ENCODE measurements around the gene MAP1B. TPM values are rescaled to one million over a fixed set of nuclear protein-coding genes. Genes with fewer than 3 reads are reported as not detected.
A peak's percentile ranks its signal among the peaks of the same experiment; 100 is the strongest.

The MAP1B gene
- total and polyA plus RNA-seq, 9 of the 15 experiments (the other 6 are each of a cell fraction or from before 2014, with no cell fraction given): 5.2 to 66.1 (median 17.3) TPM

GRCh38 chr5:72138943-72139521, 31.8 kb downstream of the MAP1B start (continued):
- TF ChIP-seq, protein P1, sequence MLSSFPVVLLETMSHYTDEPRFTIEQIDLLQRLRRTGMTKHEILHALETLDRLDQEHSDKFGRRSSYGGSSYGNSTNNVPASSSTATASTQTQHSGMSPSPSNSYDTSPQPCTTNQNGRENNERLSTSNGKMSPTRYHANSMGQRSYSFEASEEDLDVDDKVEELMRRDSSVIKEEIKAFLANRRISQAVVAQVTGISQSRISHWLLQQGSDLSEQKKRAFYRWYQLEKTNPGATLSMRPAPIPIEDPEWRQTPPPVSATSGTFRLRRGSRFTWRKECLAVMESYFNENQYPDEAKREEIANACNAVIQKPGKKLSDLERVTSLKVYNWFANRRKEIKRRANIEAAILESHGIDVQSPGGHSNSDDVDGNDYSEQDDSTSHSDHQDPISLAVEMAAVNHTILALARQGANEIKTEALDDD (IDR thresholded peaks at IDR 0.05): peak; percentile 96
- TF ChIP-seq IFI16 (CRISPR knock-in tag; IDR thresholded peaks at IDR 0.05) (no peak), ILK (tag; IDR thresholded peaks at IDR 0.05; ENCODE audit: borderline replicate concordance, low read depth) (no peak), CBFA2T3 (IDR thresholded peaks at IDR 0.05) (peak; percentile 36), MLLT1 (IDR thresholded peaks at IDR 0.05) (peak in 1 of 2 experiments; percentile 84; a peak in 2 of 4 replicates), ARID1B (IDR thresholded peaks at IDR 0.05) (0 out of 2 replicates have a peak, but pooled peaks have one; percentile 16)

DNA sequence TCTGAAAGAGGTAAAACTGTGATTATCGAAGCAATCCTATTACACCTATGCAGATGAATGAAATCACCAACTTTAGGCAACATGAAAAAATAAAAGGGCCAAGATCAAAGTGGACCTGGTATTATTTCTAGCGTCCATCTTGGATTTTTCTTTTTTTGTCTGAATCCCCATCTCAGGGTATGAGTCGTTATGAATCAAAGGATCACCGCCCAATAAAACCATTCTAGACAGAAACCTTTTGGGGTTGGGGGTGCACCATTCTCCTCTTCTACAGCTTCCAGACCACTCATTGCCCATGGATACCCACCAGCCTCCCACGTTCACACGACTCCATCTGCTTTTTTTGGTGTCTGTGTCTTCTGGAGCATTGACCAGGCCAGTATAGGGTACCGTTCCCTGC, 33.4 kb downstream of the MAP1B start:
- no peak overlapping the region for H3K4me3 ChIP-seq
- no peaks in the 10 kb centered on the region for H3K9me3 ChIP-seq (replicated peaks; ENCODE audit: control insufficient read depth, insufficient read depth, low read depth, low read length)
- in situ Hi-C loops (cut with MboI) (no loop called here), intact Hi-C loops (cut with micrococcal nuclease) (no loop called here)
- H3K9ac ChIP-seq (ENCODE audit: insufficient read depth in 1 of 2, low read depth in 2 of 2, low read length in 2 of 2): no peak overlapping the region
- CTCF ChIA-PET (ENCODE audit: low intra/inter-chr PET ratio): no interaction called here
- H3K4me1 ChIP-seq (replicated peaks in 1 of 2; ENCODE audit: control insufficient read depth in 2 of 2, insufficient read depth in 2 of 2, low read length in 2 of 2): peaks cover 0 to 11% of the 10 kb centered on the region in 2 experiments; a peak in 3 of 5 replicates
- ATAC-seq (no peak), DNase-seq (ENCODE audit: extremely low read depth in 1 of 4, low spot score in 3 of 4) (no peak), FAIRE-seq (no peak)
- no TSS peak for BruUV-seq (replicated peaks)
- no peaks in the 10 kb centered on the region for H3K9me1 ChIP-seq (ENCODE audit: control insufficient read depth, insufficient read depth, low read length)
- WGBS (ENCODE audit: insufficient coverage, low coverage, missing lambda C conversion rate): 89% methylated on average over 7 of the region's 7 CpGs
- no peak overlapping the region for H3K4me2 ChIP-seq (ENCODE audit: insufficient read depth, low read length)
- H3K27ac ChIP-seq (ENCODE audit: extremely low read depth, low read depth, low read length): no peak overlapping the region
- H4K20me1 ChIP-seq (replicated peaks; ENCODE audit: control insufficient read depth, insufficient read depth, low read length): no peaks in the 10 kb centered on the region
- POLR2A ChIA-PET: no interaction called here
- no peaks in the 10 kb centered on the region; the same call in 2 of the 3 replicates for H3K79me2 ChIP-seq (ENCODE audit: control insufficient read depth, insufficient read depth, low read length)
- H2AFZ ChIP-seq (ENCODE audit: low read depth, low read length): no peak overlapping the region
- peaks cover 4% of the 10 kb centered on the region; the same call in 1 of the 3 replicates for H3K36me3 ChIP-seq (ENCODE audit: control insufficient read depth, insufficient read depth, low read length)
- no peaks in the 10 kb centered on the region for H3K27me3 ChIP-seq (ENCODE audit: control insufficient read depth in 2 of 2, insufficient read depth in 2 of 2, low read length in 2 of 2)
- TF ChIP-seq, protein P2, sequence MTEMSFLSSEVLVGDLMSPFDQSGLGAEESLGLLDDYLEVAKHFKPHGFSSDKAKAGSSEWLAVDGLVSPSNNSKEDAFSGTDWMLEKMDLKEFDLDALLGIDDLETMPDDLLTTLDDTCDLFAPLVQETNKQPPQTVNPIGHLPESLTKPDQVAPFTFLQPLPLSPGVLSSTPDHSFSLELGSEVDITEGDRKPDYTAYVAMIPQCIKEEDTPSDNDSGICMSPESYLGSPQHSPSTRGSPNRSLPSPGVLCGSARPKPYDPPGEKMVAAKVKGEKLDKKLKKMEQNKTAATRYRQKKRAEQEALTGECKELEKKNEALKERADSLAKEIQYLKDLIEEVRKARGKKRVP (CRISPR knock-in tag; IDR thresholded peaks at IDR 0.05): no peak
- TF ChIP-seq ARID1B (IDR thresholded peaks at IDR 0.05) (no peak), BCOR (IDR thresholded peaks at IDR 0.05) (no peak), ZNF316 (IDR thresholded peaks at IDR 0.05) (no peak), ZNF592 (IDR thresholded peaks at IDR 0.05) (no peak), CHCHD3 (CRISPR knock-in tag; IDR thresholded peaks at IDR 0.05) (no peak), POLR2G (IDR thresholded peaks at IDR 0.05; ENCODE audit: low read depth, low read length) (no peak)

Data from K562 (cell line).